Activated CD8-positive, alpha-beta T cell treated with anti-CD3 and anti-CD28 coated beads for 36 hours (primary cell): ENCODE measurements around the gene GRWD1. TPM values are rescaled to one million over a fixed set of nuclear protein-coding genes. Genes with fewer than 3 reads are reported as not detected.

Source experiments
- ATAC-seq: fragments of 200-7000 bp; cut with Tn5 transposase; one replicate; pipeline ENCODE4 v1.10.0; 2021; ENCODE audit warnings: mild to moderate bottlenecking, moderate library complexity
- CTCF ChIA-PET: fragments of 350-600 bp; sonication (Branson Sonifier 250); formaldehyde crosslinking; loops from one replicate; lab custom pipeline; 2021; ENCODE audit warnings: antibody characterized with exemption; lab: Charles Lee
- POLR2A ChIA-PET: fragments of 350-600 bp; sonication (Branson Sonifier 250); formaldehyde crosslinking; loops from one replicate; lab custom pipeline; 2021; ENCODE audit warnings: antibody characterized with exemption; lab: Charles Lee
- DNase-seq: peaks from one replicate; pipeline ENCODE4 v3.0.0-alpha.2; 2020
- H3K27ac Mint-ChIP-seq: one replicate; pipeline ENCODE4 v1.8.0; 2021; ENCODE audit warnings: mild to moderate bottlenecking, mixed read lengths
- H3K27me3 Mint-ChIP-seq: one replicate; pipeline ENCODE4 v1.8.0; 2021; ENCODE audit warnings: mixed read lengths
- H3K36me3 Mint-ChIP-seq: one replicate; pipeline ENCODE4 v1.8.0; 2021; ENCODE audit warnings: low read depth, mixed read lengths
- H3K4me1 Mint-ChIP-seq: one replicate; pipeline ENCODE4 v1.8.0; 2021; ENCODE audit warnings: low read depth, mixed read lengths
- H3K4me3 Mint-ChIP-seq: one replicate; pipeline ENCODE4 v1.8.0; 2021; ENCODE audit warnings: mild to moderate bottlenecking, moderate library complexity, mixed read lengths
- H3K9me3 Mint-ChIP-seq: one replicate; pipeline ENCODE4 v1.8.0; 2021; ENCODE audit warnings: mixed read lengths
- intact Hi-C: fragments of 100-400 bp; cut with micrococcal nuclease; formaldehyde crosslinking; loops from one replicate; pipeline ENCODE4 v1.10.0; 2022
- total RNA-seq, 2 experiments: library from RNA; stranded (reverse); gene quantifications; one replicate each; pipeline ENCODE4 v1.2.3, GENCODE V29; 2021
- TF ChIP-seq, protein P1 (sequence below): fragments of 200-600 bp; IDR thresholded peaks from one replicate; pipeline ENCODE4 v1.8.0; 2022; ENCODE audit warnings: antibody characterized with exemption, mild to moderate bottlenecking

The GRWD1 gene
- total RNA-seq, 2 experiments from 2014 or later, result 49.4 to 50.1 TPM

DNA sequence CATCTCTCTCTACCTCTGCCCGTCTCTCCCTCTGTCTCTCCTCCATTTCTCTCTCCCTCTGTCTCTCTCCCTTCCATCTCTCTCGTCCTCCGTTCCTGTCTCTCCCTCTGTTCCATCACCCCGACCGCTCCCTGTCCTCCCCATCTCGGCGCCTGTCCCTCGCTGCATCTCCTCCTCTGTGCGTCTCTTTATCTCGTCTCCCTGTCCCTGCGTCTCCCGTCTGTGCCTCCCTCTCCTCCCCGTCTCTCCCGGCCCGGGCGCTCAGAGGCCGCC lies 47.7 kb upstream of the GRWD1 start:
- Mint-ChIP-seq H3K27me3 (peaks cover 37% of the 10 kb centered on the region), H3K27ac (peak overlapping the region; percentile 81), H3K9me3 (peaks cover 6% of the 10 kb centered on the region), H3K4me3 (peak overlapping the region; percentile 82), H3K36me3 (no peaks in the 10 kb centered on the region), H3K4me1 (peaks cover 40% of the 10 kb centered on the region)
- DNase-seq (no peak), ATAC-seq (no peak)
- ChIA-PET POLR2A (no interaction called here), CTCF (no interaction called here)
- TF ChIP-seq, protein P1, sequence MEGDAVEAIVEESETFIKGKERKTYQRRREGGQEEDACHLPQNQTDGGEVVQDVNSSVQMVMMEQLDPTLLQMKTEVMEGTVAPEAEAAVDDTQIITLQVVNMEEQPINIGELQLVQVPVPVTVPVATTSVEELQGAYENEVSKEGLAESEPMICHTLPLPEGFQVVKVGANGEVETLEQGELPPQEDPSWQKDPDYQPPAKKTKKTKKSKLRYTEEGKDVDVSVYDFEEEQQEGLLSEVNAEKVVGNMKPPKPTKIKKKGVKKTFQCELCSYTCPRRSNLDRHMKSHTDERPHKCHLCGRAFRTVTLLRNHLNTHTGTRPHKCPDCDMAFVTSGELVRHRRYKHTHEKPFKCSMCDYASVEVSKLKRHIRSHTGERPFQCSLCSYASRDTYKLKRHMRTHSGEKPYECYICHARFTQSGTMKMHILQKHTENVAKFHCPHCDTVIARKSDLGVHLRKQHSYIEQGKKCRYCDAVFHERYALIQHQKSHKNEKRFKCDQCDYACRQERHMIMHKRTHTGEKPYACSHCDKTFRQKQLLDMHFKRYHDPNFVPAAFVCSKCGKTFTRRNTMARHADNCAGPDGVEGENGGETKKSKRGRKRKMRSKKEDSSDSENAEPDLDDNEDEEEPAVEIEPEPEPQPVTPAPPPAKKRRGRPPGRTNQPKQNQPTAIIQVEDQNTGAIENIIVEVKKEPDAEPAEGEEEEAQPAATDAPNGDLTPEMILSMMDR, result no peak
- intact Hi-C loops, result no loop called here

DNA sequence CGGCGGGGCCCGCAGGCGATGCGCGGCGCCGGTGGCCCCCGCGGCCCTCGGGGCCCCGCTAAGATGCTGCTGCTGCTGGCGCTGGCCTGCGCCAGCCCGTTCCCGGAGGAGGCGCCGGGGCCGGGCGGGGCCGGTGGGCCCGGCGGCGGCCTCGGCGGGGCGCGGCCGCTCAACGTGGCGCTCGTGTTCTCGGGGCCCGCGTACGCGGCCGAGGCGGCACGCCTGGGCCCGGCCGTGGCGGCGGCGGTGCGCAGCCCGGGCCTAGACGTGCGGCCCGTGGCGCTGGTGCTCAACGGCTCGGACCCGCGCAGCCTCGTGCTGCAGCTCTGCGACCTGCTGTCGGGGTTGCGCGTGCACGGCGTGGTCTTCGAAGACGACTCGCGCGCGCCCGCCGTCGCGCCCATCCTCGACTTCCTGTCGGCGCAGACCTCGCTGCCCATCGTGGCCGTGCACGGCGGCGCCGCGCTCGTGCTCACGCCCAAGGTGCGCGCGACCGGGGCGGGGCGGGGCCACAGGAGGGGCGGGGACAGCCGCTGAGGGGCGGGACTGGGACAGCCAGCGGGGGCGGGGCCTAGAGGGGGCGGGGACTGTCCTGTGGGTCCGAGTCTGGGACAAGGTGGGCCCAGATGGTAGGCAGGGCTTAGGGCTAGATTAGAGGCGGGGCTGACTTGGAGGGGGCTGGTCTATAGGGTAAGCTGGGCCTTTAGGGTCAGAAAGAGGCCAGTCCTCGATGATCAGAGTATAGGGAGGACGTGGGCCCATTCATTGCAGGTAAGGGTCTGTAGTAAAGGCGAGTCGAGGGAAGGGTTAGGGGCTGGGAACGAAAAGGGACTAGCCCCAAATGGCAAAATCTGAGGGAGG lies 47.2 kb upstream of the GRWD1 start:
- Mint-ChIP-seq H3K9me3 (peaks cover 6% of the 10 kb centered on the region), H3K27me3 (peaks cover 36% of the 10 kb centered on the region), H3K27ac (no peak overlapping the region), H3K36me3 (no peaks in the 10 kb centered on the region), H3K4me1 (peaks cover 43% of the 10 kb centered on the region), H3K4me3 (peak overlapping the region; percentile 82)
- peak; percentile 92 for DNase-seq
- ChIA-PET POLR2A (no interaction called here), CTCF (no interaction called here)
- TF ChIP-seq, protein P1, result no peak
- intact Hi-C loops, result no loop called here
- ATAC-seq, result peak; percentile 77

DNA sequence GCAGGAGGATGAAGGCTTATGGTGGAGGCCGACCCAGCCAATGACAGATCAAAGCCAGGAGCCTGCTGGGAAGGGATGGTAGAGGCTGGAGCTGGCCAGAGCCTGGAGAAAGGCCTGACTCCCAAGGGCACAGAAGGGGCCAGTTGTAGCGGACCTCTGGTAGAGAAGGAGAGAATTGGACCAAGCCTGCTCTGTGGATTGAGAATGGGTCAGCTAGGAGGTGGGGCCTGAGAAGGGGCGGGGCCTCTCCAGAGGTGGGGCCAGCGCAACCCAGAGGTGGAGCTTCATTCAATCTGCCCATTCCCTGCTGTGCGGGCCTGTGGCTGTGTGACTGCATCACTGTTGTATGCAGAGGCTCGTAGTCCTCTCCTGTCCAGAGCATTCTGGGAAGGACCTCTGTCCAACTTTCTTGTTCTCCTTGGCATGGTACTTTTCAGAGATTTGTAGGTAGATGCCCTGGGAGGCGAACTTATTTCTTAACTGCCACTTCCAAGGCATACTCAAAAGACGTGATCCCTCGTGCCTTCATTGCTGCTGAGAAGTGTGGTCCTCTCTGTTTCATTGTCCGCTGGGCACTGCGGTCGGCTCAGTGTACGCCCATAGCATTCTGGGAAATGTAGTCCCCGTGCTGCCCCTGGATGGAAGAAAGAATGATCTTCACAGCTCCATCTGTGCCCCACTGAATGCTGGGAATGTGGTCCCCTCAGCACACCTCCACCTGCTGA lies 45.6 kb upstream of the GRWD1 start:
- Mint-ChIP-seq H3K4me3 (no peak overlapping the region), H3K27ac (no peak overlapping the region), H3K9me3 (peaks cover 6% of the 10 kb centered on the region), H3K4me1 (peaks cover 33% of the 10 kb centered on the region), H3K27me3 (peaks cover 25% of the 10 kb centered on the region), H3K36me3 (no peaks in the 10 kb centered on the region)
- POLR2A ChIA-PET, result interaction anchor here (0.9 kb wide), 1 partner anchor 37 kb away, joined by 4 read pairs; the partner anchor contains the start of gene TMEM143
- intact Hi-C loops, result no loop called here
- peak; percentile 21 for ATAC-seq
- peak; percentile 49 for DNase-seq
- TF ChIP-seq, protein P1, result no peak
- CTCF ChIA-PET, result interaction anchor here (2.0 to 2.9 kb wide), 2 partner anchors 9 to 66 kb away, joined by 6 to 22 read pairs; partner anchors contain the start of gene KDELR1

DNA sequence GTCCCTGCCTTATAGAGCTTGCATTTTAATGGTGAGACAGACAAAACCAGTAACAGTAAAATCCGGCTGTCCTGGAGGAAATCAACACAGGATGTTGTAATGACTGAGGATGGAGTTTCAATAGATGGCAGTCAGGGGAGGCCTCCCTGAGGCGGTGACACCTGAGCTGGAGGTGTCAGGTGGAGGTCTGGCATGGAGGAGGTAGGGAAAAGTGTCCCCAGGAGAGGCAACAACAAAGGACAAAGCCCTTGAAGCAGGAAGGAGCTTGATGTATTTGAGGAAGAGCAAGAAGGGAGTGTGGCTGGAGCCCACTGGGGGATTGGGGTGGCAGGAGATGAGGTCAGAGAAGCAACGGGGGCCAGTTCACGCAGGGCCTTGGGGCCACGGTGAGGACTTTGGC lies 44.5 kb upstream of the GRWD1 start:
- ATAC-seq, result no peak
- POLR2A ChIA-PET, result interaction anchor here (0.8 to 1.1 kb wide), 3 partner anchors 38 to 152 kb away, joined by 3 to 4 read pairs (median 4); partner anchors contain the start of gene TMEM143
- CTCF ChIA-PET, result interaction anchor here (2.0 to 2.9 kb wide), 2 partner anchors 10 to 67 kb away, joined by 6 to 22 read pairs; partner anchors contain the start of gene KDELR1
- Mint-ChIP-seq H3K36me3 (no peaks in the 10 kb centered on the region), H3K4me3 (no peak overlapping the region), H3K4me1 (peaks cover 29% of the 10 kb centered on the region), H3K27me3 (peaks cover 17% of the 10 kb centered on the region), H3K9me3 (peaks cover 6% of the 10 kb centered on the region), H3K27ac (no peak overlapping the region)
- TF ChIP-seq, protein P1, result no peak
- DNase-seq, result no peak
- intact Hi-C loops, result no loop called here
